ENCODE results near the gene KRT75. TPM values are rescaled to one million over a fixed set of nuclear protein-coding genes. Genes with fewer than 3 reads are reported as not detected.

KRT75 gene
- total RNA-seq, 1 experiment from 2014 or later: not detected

DNA sequence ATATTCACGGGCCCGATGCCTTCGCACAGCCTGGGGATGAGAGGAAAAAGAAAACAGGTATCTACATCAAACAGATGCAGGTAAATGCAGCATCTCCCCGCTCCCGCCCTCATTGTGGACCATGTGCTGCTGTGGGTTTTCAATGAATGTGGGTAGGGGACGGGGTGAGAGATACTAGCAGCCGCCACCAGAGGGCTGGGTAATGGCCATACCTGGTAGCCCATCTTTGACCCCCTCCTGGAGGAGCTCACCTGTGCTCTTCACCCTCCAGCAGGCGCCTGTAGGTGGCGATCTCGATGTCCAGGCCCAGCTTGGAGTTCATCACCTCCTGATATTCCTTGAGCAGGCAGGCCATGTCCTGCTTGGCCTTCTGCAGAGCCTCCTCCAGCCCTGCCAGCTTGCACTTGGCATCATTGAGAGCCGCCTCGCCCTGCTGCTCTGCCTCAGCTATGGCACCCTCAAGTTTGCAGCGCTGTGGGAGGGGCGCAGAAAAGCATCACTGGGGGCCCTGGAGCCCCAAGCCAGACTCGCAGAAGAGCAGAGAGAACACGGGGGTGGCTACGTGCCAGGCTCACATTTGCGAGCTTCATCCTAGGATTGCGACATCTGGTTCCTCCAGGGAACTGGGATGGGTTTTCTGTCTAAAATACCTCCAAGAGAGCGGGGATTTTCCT is 38.3 kb downstream of the KRT75 start:
- H3K4me1 Mint-ChIP-seq (ENCODE audit: insufficient read depth, unreplicated experiment): peaks cover 30% of the 10 kb centered on the region
- ChIA-PET POLR2A (interaction anchor here (0.7 to 3.2 kb wide), 6 partner anchors 29 to 122 kb away, joined by 3 to 20 read pairs (median 4); partner anchors contain the start of gene KRT6A), CTCF (interaction anchor here (0.6 to 11.5 kb wide), 22 partner anchors 9 to 614 kb away, joined by 3 to 112 read pairs (median 3); partner anchors contain the start of gene KRT6A)
- H3K27me3 Mint-ChIP-seq (ENCODE audit: insufficient read depth, unreplicated experiment): no peaks in the 10 kb centered on the region
- intact Hi-C loops (cut with micrococcal nuclease): loop anchor here (1.0 to 10.0 kb wide), 2 partner anchors 49 to 474 kb away; no protein-coding TSS in a partner anchor
- H3K9me3 Mint-ChIP-seq (ENCODE audit: unreplicated experiment): no peaks in the 10 kb centered on the region
- H3K4me3 Mint-ChIP-seq (ENCODE audit: unreplicated experiment): no peak overlapping the region
- no peaks in the 10 kb centered on the region for H3K36me3 Mint-ChIP-seq (ENCODE audit: insufficient read depth, unreplicated experiment)
- no TSS peak for BruUV-seq (replicated peaks)
- TF ChIP-seq, protein P1, sequence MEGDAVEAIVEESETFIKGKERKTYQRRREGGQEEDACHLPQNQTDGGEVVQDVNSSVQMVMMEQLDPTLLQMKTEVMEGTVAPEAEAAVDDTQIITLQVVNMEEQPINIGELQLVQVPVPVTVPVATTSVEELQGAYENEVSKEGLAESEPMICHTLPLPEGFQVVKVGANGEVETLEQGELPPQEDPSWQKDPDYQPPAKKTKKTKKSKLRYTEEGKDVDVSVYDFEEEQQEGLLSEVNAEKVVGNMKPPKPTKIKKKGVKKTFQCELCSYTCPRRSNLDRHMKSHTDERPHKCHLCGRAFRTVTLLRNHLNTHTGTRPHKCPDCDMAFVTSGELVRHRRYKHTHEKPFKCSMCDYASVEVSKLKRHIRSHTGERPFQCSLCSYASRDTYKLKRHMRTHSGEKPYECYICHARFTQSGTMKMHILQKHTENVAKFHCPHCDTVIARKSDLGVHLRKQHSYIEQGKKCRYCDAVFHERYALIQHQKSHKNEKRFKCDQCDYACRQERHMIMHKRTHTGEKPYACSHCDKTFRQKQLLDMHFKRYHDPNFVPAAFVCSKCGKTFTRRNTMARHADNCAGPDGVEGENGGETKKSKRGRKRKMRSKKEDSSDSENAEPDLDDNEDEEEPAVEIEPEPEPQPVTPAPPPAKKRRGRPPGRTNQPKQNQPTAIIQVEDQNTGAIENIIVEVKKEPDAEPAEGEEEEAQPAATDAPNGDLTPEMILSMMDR (IDR thresholded peaks at IDR 0.05; ENCODE audit: unreplicated experiment): peak; percentile 56
- peak; percentile 83 for DNase-seq (ENCODE audit: unreplicated experiment)
- no peak overlapping the region for H3K27ac Mint-ChIP-seq (ENCODE audit: low read depth, unreplicated experiment)

DNA sequence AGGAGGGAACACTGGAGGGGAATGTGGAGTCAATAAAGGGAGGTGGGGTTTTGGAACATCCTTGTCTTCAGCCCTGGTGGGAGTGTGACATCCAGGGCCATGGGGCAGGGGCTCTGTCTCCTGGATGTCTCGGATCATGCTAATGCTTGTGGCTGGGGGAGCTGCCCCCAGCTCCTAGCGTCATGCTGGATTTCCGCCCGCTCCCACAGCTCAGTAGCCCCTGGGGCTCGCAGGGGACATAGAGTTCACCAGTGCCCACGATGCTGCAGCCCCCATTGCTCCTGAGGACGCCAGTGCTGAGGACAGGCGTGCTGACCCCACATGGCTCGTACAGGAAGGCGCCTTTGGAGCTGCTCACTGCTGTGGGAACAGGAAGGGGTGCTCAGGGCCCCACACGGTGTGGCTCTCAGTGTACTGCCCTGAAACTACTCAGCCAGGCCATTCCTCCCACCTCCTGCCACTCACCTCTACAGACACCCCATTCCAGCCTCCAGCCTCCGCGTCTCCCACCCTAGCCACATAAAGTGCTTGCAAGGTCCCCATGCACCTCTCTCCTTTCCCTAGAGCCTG is 39.2 kb downstream of the KRT75 start:
- no peak for DNase-seq (ENCODE audit: unreplicated experiment)
- Mint-ChIP-seq H3K4me3 (ENCODE audit: unreplicated experiment) (no peak overlapping the region), H3K36me3 (ENCODE audit: insufficient read depth, unreplicated experiment) (no peaks in the 10 kb centered on the region), H3K4me1 (ENCODE audit: insufficient read depth, unreplicated experiment) (peaks cover 30% of the 10 kb centered on the region), H3K27me3 (ENCODE audit: insufficient read depth, unreplicated experiment) (no peaks in the 10 kb centered on the region), H3K9me3 (ENCODE audit: unreplicated experiment) (no peaks in the 10 kb centered on the region), H3K27ac (ENCODE audit: low read depth, unreplicated experiment) (no peak overlapping the region)
- CTCF ChIA-PET: interaction anchor here (0.6 to 11.5 kb wide), 15 partner anchors 14 to 485 kb away, joined by 3 to 112 read pairs (median 3); no protein-coding TSS in a partner anchor
- POLR2A ChIA-PET: interaction anchor here (0.6 to 3.2 kb wide), 8 partner anchors 21 to 468 kb away, joined by 3 to 20 read pairs (median 4); partner anchors contain the start of gene KRT6A
- intact Hi-C loops (cut with micrococcal nuclease): loop anchor here (5.0 to 10.0 kb wide), 2 partner anchors 50 to 253 kb away; no protein-coding TSS in a partner anchor
- TF ChIP-seq, protein P1 (IDR thresholded peaks at IDR 0.05; ENCODE audit: unreplicated experiment): no peak
- no TSS peak for BruUV-seq (replicated peaks)

DNA sequence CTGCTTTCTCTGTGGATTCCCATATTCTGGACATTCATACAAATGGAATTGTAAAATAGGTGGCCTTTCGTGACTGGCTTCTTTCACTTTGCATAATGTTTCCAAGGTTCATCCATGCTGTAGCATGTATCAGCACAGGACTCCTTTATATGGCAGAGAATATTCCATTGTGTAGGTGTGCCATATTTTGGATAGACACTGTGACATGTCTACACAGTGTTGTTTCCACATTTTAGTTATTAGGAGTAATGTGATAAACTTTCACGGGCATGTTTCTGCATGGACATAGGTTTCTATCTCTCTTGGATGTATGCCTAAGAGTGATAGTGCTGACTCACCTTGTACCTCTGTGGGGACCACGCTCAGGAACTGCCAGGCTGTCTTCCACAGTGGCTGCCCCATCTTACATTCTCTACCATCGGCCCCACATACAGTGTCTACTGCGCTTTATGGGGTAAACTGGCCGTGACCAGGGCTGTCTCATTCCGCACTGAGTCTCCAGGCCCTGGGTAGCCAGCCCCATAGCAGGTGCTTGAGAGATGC is 41.6 kb downstream of the KRT75 start:
- H3K27ac Mint-ChIP-seq (ENCODE audit: low read depth, unreplicated experiment): no peak overlapping the region
- no peaks in the 10 kb centered on the region for H3K27me3 Mint-ChIP-seq (ENCODE audit: insufficient read depth, unreplicated experiment)
- H3K9me3 Mint-ChIP-seq (ENCODE audit: unreplicated experiment): no peaks in the 10 kb centered on the region
- H3K4me3 Mint-ChIP-seq (ENCODE audit: unreplicated experiment): no peak overlapping the region
- no TSS peak for BruUV-seq (replicated peaks)
- H3K36me3 Mint-ChIP-seq (ENCODE audit: insufficient read depth, unreplicated experiment): no peaks in the 10 kb centered on the region
- intact Hi-C loops (cut with micrococcal nuclease): loop anchor here (5.0 to 10.0 kb wide), 2 partner anchors 52 to 250 kb away; no protein-coding TSS in a partner anchor
- TF ChIP-seq, protein P1 (IDR thresholded peaks at IDR 0.05; ENCODE audit: unreplicated experiment): no peak
- peaks cover 38% of the 10 kb centered on the region for H3K4me1 Mint-ChIP-seq (ENCODE audit: insufficient read depth, unreplicated experiment)
- POLR2A ChIA-PET: interaction anchor here (0.7 to 3.3 kb wide), 8 partner anchors 81 to 481 kb away, joined by 3 to 24 read pairs (median 4); partner anchors contain the start of genes KRT6A and KRT6C
- CTCF ChIA-PET: interaction anchor here (0.6 to 11.5 kb wide), 16 partner anchors 9 to 492 kb away, joined by 3 to 112 read pairs (median 5); partner anchors contain the start of gene KRT6A
- no peak for DNase-seq (ENCODE audit: unreplicated experiment)

Data from MCF 10A (cell line).